HepG2 (cell line): ENCODE measurements around the gene NPB. TPM values are rescaled to one million over a fixed set of nuclear protein-coding genes. Genes with fewer than 3 reads are reported as not detected.
A peak's percentile ranks its signal among the peaks of the same experiment; 100 is the strongest.

Experiments
- CREM ChIP-seq, 2 experiments: sonication (generic) in 1 of 2; formaldehyde crosslinking in 1 of 2; IDR thresholded peaks; 2 replicates each; pipeline versions ENCODE4 v1.4.0 to v1.6.1; 2016 to 2020; ENCODE audit warnings: antibody characterized with exemption in 1 of 2, mild to moderate bottlenecking in 1 of 2, missing genetic modification reagents in 1 of 2
- HNRNPLL ChIP-seq: fragments of 200-400 bp; formaldehyde crosslinking; IDR thresholded peaks from 2 replicates; pipeline ENCODE4 v1.6.1; 2017; ENCODE audit warnings: mild to moderate bottlenecking, low read depth, low read length; ENCODE audit not compliant: poor library complexity, severe bottlenecking
- MYPOP ChIP-seq: sonication (generic); formaldehyde crosslinking; IDR thresholded peaks from 2 replicates; pipeline ENCODE4 v1.8.1; 2023; ENCODE audit warnings: mild to moderate bottlenecking, moderate library complexity, missing genetic modification reagents
- PRDM4 ChIP-seq: sonication (generic); formaldehyde crosslinking; IDR thresholded peaks from 2 replicates; pipeline ENCODE4 v1.9.0; 2021; ENCODE audit warnings: missing genetic modification reagents, borderline replicate concordance
- SRY ChIP-seq: sonication (generic); formaldehyde crosslinking; IDR thresholded peaks from 2 replicates; pipeline ENCODE4 v1.8.0; 2022; ENCODE audit warnings: mild to moderate bottlenecking, missing genetic modification reagents
- TFDP2 ChIP-seq: sonication (generic); formaldehyde crosslinking; IDR thresholded peaks from 2 replicates; pipeline ENCODE4 v1.4.0; 2020; ENCODE audit warnings: missing genetic modification reagents
- THAP9 ChIP-seq: sonication (generic); formaldehyde crosslinking; IDR thresholded peaks from 2 replicates; pipeline ENCODE4; 2020; ENCODE audit warnings: missing genetic modification reagents, mild to moderate bottlenecking, borderline replicate concordance
- TMF1 ChIP-seq: sonication (generic); formaldehyde crosslinking; IDR thresholded peaks from 2 replicates; pipeline ENCODE4 v1.8.1; 2022; ENCODE audit warnings: low read depth, missing genetic modification reagents
- ZFYVE20 ChIP-seq: sonication (generic); formaldehyde crosslinking; IDR thresholded peaks from 2 replicates; pipeline ENCODE4 v1.8.0; 2023; ENCODE audit warnings: low read depth, mild to moderate bottlenecking, moderate library complexity, missing genetic modification reagents, borderline replicate concordance
- ZNF280B ChIP-seq: sonication (generic); formaldehyde crosslinking; IDR thresholded peaks from 2 replicates; pipeline ENCODE4 v1.5.0; 2020; ENCODE audit warnings: missing genetic modification reagents, mild to moderate bottlenecking, borderline replicate concordance
- ZNF552 ChIP-seq: sonication (generic); formaldehyde crosslinking; IDR thresholded peaks from 2 replicates; pipeline ENCODE4 v1.9.0; 2022; ENCODE audit warnings: missing genetic modification reagents, mild to moderate bottlenecking, borderline replicate concordance
- ZNF564 ChIP-seq: sonication (generic); formaldehyde crosslinking; IDR thresholded peaks from 2 replicates; pipeline ENCODE4 v1.8.1; 2023; ENCODE audit warnings: mild to moderate bottlenecking, missing genetic modification reagents
- polyA plus RNA-seq, 8 experiments: library from polyadenylated mRNA; depleted of rRNA in 3 of 8; stranded (reverse) in 7 of 8; unstranded in 1 of 8; fragments of >200 nt; fragmentation: Illumina TruSeq in 4 of 8; extraction: Trizol in 4 of 8; gene quantifications; 2 replicates each; pipeline versions ENCODE4 v1.2.1 to v1.2.3, GENCODE V29; 2011 to 2016; ENCODE audit warnings: low read depth in 4 of 8, missing spikeins in 1 of 8, mixed read lengths in 1 of 8; ENCODE audit not compliant: insufficient read depth in 1 of 8
- total RNA-seq, 5 experiments: library from RNA; depleted of rRNA; stranded (reverse); fragments of >200 nt; fragmentation: Illumina TruSeq; extraction: Trizol; gene quantifications; 2 replicates each; pipeline ENCODE4 v1.2.3, GENCODE V29; 2016; ENCODE audit warnings: low read depth in 1 of 5
- TF ChIP-seq, protein P1 (sequence below): sonication (generic); formaldehyde crosslinking; IDR thresholded peaks from 2 replicates; pipeline ENCODE4 v1.8.0; 2022; ENCODE audit warnings: missing genetic modification reagents, mild to moderate bottlenecking, borderline replicate concordance
- TF ChIP-seq, protein P2 (sequence below): IDR thresholded peaks from 2 replicates; pipeline ENCODE4 v1.6.1; 2018; ENCODE audit warnings: missing genetic modification reagents

NPB gene
- total and polyA plus RNA-seq, 2 of the 13 experiments (the other 11 are each of a cell fraction or from before 2014, with no cell fraction given): 0.11 to 0.93 TPM

DNA sequence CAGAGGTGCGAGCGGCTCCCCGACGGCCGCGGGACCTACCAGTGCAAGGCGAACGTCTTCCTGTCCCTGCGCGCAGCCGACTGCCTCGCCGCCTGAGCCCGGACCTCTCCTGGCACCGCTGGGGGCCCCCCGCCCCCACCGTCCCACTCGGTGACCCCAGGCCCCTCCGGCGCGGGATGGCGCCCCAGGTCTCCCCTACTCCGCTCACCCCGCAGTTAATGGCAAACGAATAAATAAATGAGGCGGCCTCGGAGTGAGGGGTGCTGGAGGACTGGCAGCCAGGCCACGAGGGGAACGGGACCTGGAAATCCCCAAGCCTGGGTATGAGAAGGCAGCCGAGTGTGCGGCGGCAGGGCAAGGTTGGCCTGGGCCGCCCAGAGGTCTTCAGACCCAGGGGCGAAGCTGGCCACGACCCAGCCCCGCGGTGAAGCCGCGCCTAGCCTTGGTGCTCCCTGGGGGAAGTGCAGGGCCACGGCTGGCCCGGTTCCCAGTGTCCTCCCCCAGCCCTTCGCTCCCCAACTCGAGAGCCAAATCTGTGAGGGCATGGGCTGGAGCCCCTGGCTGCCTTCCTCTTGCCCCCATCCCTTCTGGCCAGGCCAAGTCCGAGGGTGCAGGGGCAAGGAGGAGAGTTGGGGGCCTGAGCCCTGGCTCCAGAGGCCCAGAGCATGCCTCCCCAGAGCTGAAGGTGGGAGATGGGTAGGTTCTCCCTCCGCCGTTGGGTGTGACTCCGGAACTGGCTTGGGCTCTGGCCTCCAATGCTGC, 796 bp downstream of the NPB start (continued):
- TF ChIP-seq SRY (CRISPR knock-in tag): no peak
- 0 out of 2 replicates have a peak, but pooled peaks have one; percentile 50 for TF ChIP-seq ZNF280B (CRISPR knock-in tag)
- TF ChIP-seq MYPOP (CRISPR knock-in tag): no peak; the same call in 1 of the 2 replicates
- TF ChIP-seq ZNF552 (CRISPR knock-in tag): peak; percentile 37; the same call in 1 of the 2 replicates
- TF ChIP-seq HNRNPLL: peak; percentile 15
- TF ChIP-seq, protein P1, sequence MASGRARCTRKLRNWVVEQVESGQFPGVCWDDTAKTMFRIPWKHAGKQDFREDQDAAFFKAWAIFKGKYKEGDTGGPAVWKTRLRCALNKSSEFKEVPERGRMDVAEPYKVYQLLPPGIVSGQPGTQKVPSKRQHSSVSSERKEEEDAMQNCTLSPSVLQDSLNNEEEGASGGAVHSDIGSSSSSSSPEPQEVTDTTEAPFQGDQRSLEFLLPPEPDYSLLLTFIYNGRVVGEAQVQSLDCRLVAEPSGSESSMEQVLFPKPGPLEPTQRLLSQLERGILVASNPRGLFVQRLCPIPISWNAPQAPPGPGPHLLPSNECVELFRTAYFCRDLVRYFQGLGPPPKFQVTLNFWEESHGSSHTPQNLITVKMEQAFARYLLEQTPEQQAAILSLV: peak; percentile 22; the same call in 1 of the 2 replicates
- peak; percentile 41; the same call in 1 of the 2 replicates for TF ChIP-seq TMF1 (CRISPR knock-in tag)
- TF ChIP-seq PRDM4 (CRISPR knock-in tag): no peak
- TF ChIP-seq ZNF564 (CRISPR knock-in tag): peak; percentile 49; the same call in 1 of the 2 replicates
- TF ChIP-seq CREM (IDR thresholded peaks at IDR 0.05): no peak
- TF ChIP-seq CREM (CRISPR knock-in tag; IDR thresholded peaks at IDR 0.05): no peak
- peak; percentile 24; the same call in 1 of the 2 replicates for TF ChIP-seq THAP9 (CRISPR knock-in tag)
- no peak for TF ChIP-seq TFDP2
- no peak for TF ChIP-seq ZFYVE20 (CRISPR knock-in tag)
- TF ChIP-seq, protein P2, sequence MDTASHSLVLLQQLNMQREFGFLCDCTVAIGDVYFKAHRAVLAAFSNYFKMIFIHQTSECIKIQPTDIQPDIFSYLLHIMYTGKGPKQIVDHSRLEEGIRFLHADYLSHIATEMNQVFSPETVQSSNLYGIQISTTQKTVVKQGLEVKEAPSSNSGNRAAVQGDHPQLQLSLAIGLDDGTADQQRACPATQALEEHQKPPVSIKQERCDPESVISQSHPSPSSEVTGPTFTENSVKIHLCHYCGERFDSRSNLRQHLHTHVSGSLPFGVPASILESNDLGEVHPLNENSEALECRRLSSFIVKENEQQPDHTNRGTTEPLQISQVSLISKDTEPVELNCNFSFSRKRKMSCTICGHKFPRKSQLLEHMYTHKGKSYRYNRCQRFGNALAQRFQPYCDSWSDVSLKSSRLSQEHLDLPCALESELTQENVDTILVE (CRISPR knock-in tag): no peak
